Testis (tissue), 3 donors: ENCODE measurements around the gene NEK4. TPM values are rescaled to one million over a fixed set of nuclear protein-coding genes. Genes with fewer than 3 reads are reported as not detected.

ENCODE experiments used
- DNase-seq: peaks from one replicate; pipeline ENCODE4 v3.0.0-alpha.2; 2019
- H3K27ac ChIP-seq, 2 donors: fragments of 200-600 bp; sonication (generic); one replicate each; pipeline ENCODE4 v1.5.1; 2019
- H3K27me3 ChIP-seq: fragments of 200-600 bp; sonication (generic); one replicate; pipeline ENCODE4 v1.5.1; 2019
- H3K36me3 ChIP-seq: fragments of 200-600 bp; sonication (generic); one replicate; pipeline ENCODE4 v1.5.1; 2017; ENCODE audit warnings: low read depth; ENCODE audit errors: missing control alignments
- H3K4me1 ChIP-seq: fragments of 200-600 bp; sonication (generic); one replicate; pipeline ENCODE4 v1.5.1; 2019
- H3K4me3 ChIP-seq, 2 donors: fragments of 200-600 bp; sonication (generic); one replicate each; pipeline ENCODE4 v1.5.1; 2017 to 2019
- H3K9me3 ChIP-seq: fragments of 200-600 bp; sonication (generic); one replicate; pipeline ENCODE4 v1.5.1; 2017
- POLR2A ChIP-seq: fragments of 450-650 bp; IDR thresholded peaks from one replicate; pipeline ENCODE4 v1.6.1; 2017; ENCODE audit warnings: antibody characterized with exemption, mild to moderate bottlenecking, moderate library complexity
- WGBS, 2 donors: methylation state at CpG; one replicate each; pipeline ENCODE4 v1.1.5; 2018; 5-methylcytosine and 5-hydroxymethylcytosine counted together
- intact Hi-C: fragments of 100-400 bp; cut with DNase I; formaldehyde crosslinking; loops from one replicate; pipeline ENCODE4 v1.15.1; 2023; ENCODE audit warnings: low total_unique reads
- polyA plus RNA-seq: library from polyadenylated mRNA; stranded (reverse); fragments of 350-450 nt; fragmentation: Illumina TruSeq; extraction: RNeasy Lipid Tissue Mini Kit (QIAGEN cat#74804); gene quantifications from one replicate; pipeline ENCODE4 v1.2.3, GENCODE V29; 2014; ENCODE audit warnings: low read depth, low replicate concordance; ENCODE audit not compliant: insufficient read depth
- total RNA-seq, 2 donors: library from RNA; depleted of rRNA; stranded (reverse); fragments of >200 nt; gene quantifications; one replicate each; pipeline ENCODE4 v1.2.3, GENCODE V29; 2016
- TF ChIP-seq, protein P1 (sequence below), 3 experiments: fragments of 450-650 bp in 2 of 3; fragments of 200-600 bp in 1 of 3; sonication (generic) in 1 of 3; IDR thresholded peaks; one replicate each; pipeline ENCODE4 v1.5.1; 2016 to 2019; ENCODE audit warnings: antibody characterized with exemption in 3 of 3, mild to moderate bottlenecking in 2 of 3, moderate library complexity in 1 of 3

NEK4 gene
- total and polyA plus RNA-seq, 3 donors from 2014 or later = 66.6 to 114 (median 70.2) TPM

DNA sequence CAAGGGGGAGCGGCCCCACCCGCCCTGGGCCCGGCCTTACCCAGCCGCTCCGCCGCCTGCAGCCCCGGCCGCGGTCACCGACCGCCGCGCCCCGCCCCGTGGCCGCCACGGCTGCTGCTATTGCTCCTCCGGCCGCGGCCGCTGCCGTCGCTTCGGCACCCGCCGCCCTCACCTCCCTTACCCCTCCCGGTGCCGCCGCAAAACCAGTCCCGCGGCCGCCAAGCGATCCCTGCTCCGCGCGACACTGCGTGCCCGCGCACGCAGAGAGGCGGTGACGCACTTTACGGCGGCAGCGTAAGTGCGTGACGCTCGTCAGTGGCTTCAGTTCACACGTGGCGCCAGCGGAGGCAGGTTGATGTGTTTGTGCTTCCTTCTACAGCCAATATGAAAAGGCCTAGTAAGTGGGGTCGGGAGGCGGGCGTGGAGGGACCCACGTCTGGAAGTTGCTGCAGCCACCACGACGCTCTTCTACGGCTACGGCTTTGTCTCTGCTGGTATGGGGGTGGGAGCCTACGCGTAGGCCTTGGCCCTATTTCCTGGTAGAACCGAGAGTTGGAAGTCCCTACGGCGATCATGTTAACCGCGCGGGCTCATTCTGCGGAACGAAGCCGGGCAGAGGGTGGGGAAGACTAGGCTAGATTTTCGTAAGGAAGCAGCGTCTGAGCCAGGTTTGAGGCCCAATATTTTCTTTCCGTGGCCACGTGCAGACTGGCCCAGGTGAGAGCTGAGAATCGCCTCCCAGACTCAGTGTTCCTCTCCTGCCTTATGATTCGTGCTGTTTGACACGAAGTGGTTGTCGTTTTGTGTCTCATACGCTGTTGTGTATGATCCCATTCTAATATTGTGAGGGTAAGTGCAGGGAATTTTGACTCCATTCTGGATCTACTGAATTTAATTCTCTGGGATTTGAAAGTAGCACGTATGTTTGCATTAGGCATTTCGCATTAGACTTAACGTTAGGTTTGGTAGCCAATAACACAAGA, 84.7 kb downstream of the NEK4 start, which contains the start of the genes GNL3 and PBRM1:
Gene GNL3, plus strand, starts transcription at position 324 of the 983 bp plus-strand sequence. Its CDS starts 61 bp downstream, at position 385.
Gene PBRM1, minus strand, starts transcription at position 205 of the 983 bp plus-strand sequence.
- H3K4me3 ChIP-seq = peak within 1 kb of the TSS; percentile 81 to 89
- intact Hi-C loops = no loop called here
- TF ChIP-seq, protein P1, sequence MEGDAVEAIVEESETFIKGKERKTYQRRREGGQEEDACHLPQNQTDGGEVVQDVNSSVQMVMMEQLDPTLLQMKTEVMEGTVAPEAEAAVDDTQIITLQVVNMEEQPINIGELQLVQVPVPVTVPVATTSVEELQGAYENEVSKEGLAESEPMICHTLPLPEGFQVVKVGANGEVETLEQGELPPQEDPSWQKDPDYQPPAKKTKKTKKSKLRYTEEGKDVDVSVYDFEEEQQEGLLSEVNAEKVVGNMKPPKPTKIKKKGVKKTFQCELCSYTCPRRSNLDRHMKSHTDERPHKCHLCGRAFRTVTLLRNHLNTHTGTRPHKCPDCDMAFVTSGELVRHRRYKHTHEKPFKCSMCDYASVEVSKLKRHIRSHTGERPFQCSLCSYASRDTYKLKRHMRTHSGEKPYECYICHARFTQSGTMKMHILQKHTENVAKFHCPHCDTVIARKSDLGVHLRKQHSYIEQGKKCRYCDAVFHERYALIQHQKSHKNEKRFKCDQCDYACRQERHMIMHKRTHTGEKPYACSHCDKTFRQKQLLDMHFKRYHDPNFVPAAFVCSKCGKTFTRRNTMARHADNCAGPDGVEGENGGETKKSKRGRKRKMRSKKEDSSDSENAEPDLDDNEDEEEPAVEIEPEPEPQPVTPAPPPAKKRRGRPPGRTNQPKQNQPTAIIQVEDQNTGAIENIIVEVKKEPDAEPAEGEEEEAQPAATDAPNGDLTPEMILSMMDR (IDR thresholded peaks at IDR 0.05) = no peak
- TF ChIP-seq POLR2A = peak; percentile 12
- DNase-seq = peak; percentile 96
- H3K4me1 ChIP-seq = peaks cover 42% of the 10 kb centered on the region
- H3K36me3 ChIP-seq = no peaks in the 10 kb centered on the region
- H3K9me3 ChIP-seq = no peaks in the 10 kb centered on the region
- H3K27ac ChIP-seq = peak within 1 kb of the TSS; percentile 92 to 98
- H3K27me3 ChIP-seq = no peaks in the 10 kb centered on the region
- WGBS, 2 donors = 0 to 1% methylated on average over 21 to 75 of the region's 82 CpGs

DNA sequence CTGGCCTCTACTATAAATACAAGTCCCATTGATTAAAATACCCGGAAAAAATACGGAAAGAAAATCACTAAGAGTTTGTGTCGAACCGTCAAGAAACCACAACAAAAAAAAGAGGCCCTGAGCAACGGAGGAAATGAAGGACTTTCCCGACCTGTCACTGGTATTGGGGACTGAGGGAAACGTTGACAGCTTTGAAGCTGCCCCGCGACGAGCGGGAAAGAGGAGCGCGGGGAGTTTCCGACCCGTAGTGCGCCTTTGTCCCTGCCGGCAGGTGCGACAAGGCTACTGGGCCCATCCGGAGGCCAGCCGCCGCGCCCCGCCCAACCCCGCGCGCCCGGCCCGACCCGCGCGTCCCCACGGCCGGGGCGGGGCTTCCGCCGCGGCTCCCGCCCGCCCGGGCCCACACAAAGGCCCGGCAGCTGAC, 85.4 kb downstream of the NEK4 start:
- 0 to 1% methylated on average over 20 to 22 of the region's 41 CpGs for WGBS, 2 donors
- intact Hi-C loops = no loop called here
- H3K4me3 ChIP-seq = peak overlapping the region; percentile 81 to 89
- H3K27me3 ChIP-seq = no peaks in the 10 kb centered on the region
- TF ChIP-seq, protein P1 (IDR thresholded peaks at IDR 0.05) = no peak
- no peak for TF ChIP-seq POLR2A
- peak overlapping the region; percentile 92 to 98 for H3K27ac ChIP-seq
- no peaks in the 10 kb centered on the region for H3K9me3 ChIP-seq
- no peaks in the 10 kb centered on the region for H3K36me3 ChIP-seq
- DNase-seq = peak; percentile 83
- peaks cover 48% of the 10 kb centered on the region for H3K4me1 ChIP-seq

DNA sequence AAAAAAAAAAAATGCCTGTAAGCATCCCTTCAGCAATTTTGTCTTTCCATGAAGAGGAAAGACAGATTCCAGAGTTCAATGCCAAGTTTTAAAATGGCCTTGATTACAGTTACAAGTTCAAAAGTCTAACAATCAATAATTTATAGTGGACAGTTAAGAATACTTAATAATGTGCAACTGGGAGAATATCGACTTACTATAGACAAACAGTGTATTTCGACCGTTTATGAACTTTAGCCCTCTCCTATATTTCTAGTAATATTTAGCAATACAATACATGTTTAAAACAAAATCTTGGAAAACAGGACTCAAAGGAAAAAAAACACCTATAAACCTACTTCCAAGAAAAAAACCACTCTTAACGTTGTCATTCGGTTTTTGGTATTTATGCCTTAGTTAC, 86.6 kb downstream of the NEK4 start:
- Histone ChIP-seq H3K4me3 (no peak overlapping the region), H3K4me1 (peaks cover 48% of the 10 kb centered on the region), H3K9me3 (no peaks in the 10 kb centered on the region), H3K36me3 (no peaks in the 10 kb centered on the region), H3K27me3 (no peaks in the 10 kb centered on the region), H3K27ac (peak overlapping the region in 1 of 2 donors; percentile 98)
- 37 to 46% methylated on average over 5 of the region's 5 CpGs for WGBS, 2 donors
- intact Hi-C loops = no loop called here
- no peak for DNase-seq
- TF ChIP-seq, protein P1 (IDR thresholded peaks at IDR 0.05) = no peak
- no peak for TF ChIP-seq POLR2A

DNA sequence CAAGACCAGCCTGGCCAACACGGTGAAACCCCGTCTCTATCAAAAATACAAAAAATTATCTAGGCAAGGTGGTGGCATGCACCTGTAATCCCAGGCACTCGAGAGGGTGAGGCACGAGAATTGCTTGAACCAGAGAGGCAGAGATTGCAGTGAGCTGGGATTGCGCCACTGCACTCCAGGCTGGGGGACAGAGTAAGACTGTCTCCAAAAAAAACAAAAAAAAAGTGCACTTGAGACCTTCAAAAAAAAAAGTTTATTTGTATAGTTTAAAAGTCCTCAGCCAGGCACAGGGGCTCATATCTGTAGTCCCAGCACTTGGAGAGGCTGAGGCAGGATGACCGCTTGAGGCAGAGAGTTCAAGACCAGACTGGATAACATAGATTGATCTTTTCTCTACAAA, 87.1 kb downstream of the NEK4 start:
- no peak for DNase-seq
- H3K9me3 ChIP-seq = no peaks in the 10 kb centered on the region
- peak overlapping the region in 1 of 2 donors; percentile 7 for H3K27ac ChIP-seq
- TF ChIP-seq POLR2A = no peak
- TF ChIP-seq, protein P1 (IDR thresholded peaks at IDR 0.05) = no peak
- no peaks in the 10 kb centered on the region for H3K27me3 ChIP-seq
- H3K36me3 ChIP-seq = no peaks in the 10 kb centered on the region
- intact Hi-C loops = no loop called here
- peaks cover 48% of the 10 kb centered on the region for H3K4me1 ChIP-seq
- H3K4me3 ChIP-seq = no peak overlapping the region
- WGBS, 2 donors = 62 to 65% methylated on average over 6 of the region's 6 CpGs
